Natural killer cell (primary cell): Measurements from ENCODE around the gene CEP104. TPM values are rescaled to one million over a fixed set of nuclear protein-coding genes. Genes with fewer than 3 reads are reported as not detected.

Source experiments
- ATAC-seq, 3 donors: fragments of 150-1000 bp in 2 of 3; fragments of 200-7000 bp in 1 of 3; cut with Tn5 transposase; 1 replicate in 1 of 3; 2 replicates in 2 of 3; pipeline ENCODE4 v1.10.0; 2021; ENCODE audit warnings: mild to moderate bottlenecking in 2 of 3, moderate library complexity in 2 of 3
- DNase-seq, 2 donors: peaks; one replicate each; pipeline versions ENCODE4 v3.0.0 to v3.0.0-alpha.2; 2013 to 2021; ENCODE audit warnings: mixed read lengths in 1 of 2
- H3K27ac ChIP-seq: one replicate; pipeline ENCODE4 v1.5.1; 2013; ENCODE audit warnings: mild to moderate bottlenecking, low read length
- H3K27me3 ChIP-seq: one replicate; pipeline ENCODE4 v1.6.1; 2013; ENCODE audit warnings: low read length; ENCODE audit not compliant: control insufficient read depth, insufficient read depth
- H3K36me3 ChIP-seq: one replicate; pipeline ENCODE4 v1.6.1; 2013; ENCODE audit warnings: low read length; ENCODE audit not compliant: control insufficient read depth, insufficient read depth
- H3K4me1 ChIP-seq: one replicate; pipeline ENCODE4 v1.6.1; 2013; ENCODE audit warnings: low read length; ENCODE audit not compliant: control insufficient read depth, insufficient read depth
- H3K4me3 ChIP-seq: one replicate; pipeline ENCODE4 v1.5.1; 2013; ENCODE audit warnings: low read length
- H3K9me3 ChIP-seq: one replicate; pipeline ENCODE4 v1.6.1; 2013; ENCODE audit warnings: low read length; ENCODE audit not compliant: control insufficient read depth, insufficient read depth
- H3K27ac Mint-ChIP-seq, 2 donors: one replicate each; pipeline ENCODE4 v1.8.0; 2022; ENCODE audit warnings: mild to moderate bottlenecking in 2 of 2, mixed read lengths in 2 of 2, moderate library complexity in 1 of 2
- H3K27me3 Mint-ChIP-seq, 2 donors: one replicate each; pipeline ENCODE4 v1.8.0; 2022; ENCODE audit warnings: low read depth in 2 of 2, mixed read lengths in 2 of 2
- H3K36me3 Mint-ChIP-seq: one replicate; pipeline ENCODE4 v1.8.0; 2022; ENCODE audit warnings: mixed read lengths
- H3K4me1 Mint-ChIP-seq, 2 donors: one replicate each; pipeline ENCODE4 v1.8.0; 2022; ENCODE audit warnings: mixed read lengths in 2 of 2
- H3K4me3 Mint-ChIP-seq: one replicate; pipeline ENCODE4 v1.8.0; 2022; ENCODE audit warnings: mild to moderate bottlenecking, moderate library complexity, mixed read lengths
- H3K9me3 Mint-ChIP-seq, 2 donors: one replicate each; pipeline ENCODE4 v1.8.0; 2022; ENCODE audit warnings: mixed read lengths in 2 of 2
- WGBS: methylation state at CpG from one replicate; pipeline ENCODE4 v1.1.7; 2013; ENCODE audit warnings: missing lambda C conversion rate; ENCODE audit not compliant: insufficient coverage; 5-methylcytosine and 5-hydroxymethylcytosine counted together
- intact Hi-C: fragments of 100-400 bp; cut with micrococcal nuclease; formaldehyde crosslinking; loops from one replicate; pipeline ENCODE4 v1.14.2; 2022
- total RNA-seq, 4 donors: library from RNA; stranded (reverse); fragments of 120-200 nt in 1 of 4; gene quantifications; one replicate each; pipeline versions ENCODE4 v1.2.3 to v1.2.4, GENCODE V29; 2013 to 2022
- TF ChIP-seq, protein P1 (sequence below): fragments of 200-600 bp; IDR thresholded peaks from one replicate; pipeline ENCODE4 v1.8.0; 2022; ENCODE audit warnings: antibody characterized with exemption

Gene CEP104
- total RNA-seq, 3 donors from 2014 or later (not counting 1 experiment from before 2014, with no cell fraction given): 37.1 to 60.2 (median 51.8) TPM

DNA sequence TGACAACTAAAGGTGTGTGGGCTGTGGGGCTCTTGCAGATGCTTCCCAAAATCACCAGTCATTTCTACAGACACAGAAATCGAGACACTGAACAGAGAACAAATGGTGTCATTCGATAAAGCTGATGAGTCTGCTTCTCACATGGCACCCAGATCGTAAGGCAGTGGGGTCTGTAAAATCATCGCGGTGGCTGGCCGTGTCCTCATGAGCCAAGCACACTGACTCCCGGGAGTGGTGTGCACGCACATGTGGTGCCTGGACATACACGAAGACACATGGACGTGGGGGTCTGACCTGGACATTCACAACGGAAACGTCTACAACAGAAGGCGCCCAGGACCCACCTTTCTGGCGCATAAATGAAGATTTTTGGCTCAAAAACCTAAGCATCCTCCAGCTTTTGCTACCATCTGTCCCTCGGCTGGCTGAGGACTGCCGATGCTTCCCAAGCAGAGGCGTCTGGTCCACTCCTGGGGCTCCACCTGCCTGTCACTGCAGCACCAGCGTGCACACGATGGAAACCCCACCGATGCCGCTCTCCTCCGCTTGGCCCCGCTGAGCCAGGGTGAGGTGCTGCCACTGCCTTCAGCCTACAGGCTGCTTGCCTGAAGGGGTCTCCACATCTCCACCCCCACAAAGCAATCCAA lies 77.6 kb downstream of the CEP104 start:
- H3K36me3 Mint-ChIP-seq: peaks cover 7% of the 10 kb centered on the region
- TF ChIP-seq, protein P1, sequence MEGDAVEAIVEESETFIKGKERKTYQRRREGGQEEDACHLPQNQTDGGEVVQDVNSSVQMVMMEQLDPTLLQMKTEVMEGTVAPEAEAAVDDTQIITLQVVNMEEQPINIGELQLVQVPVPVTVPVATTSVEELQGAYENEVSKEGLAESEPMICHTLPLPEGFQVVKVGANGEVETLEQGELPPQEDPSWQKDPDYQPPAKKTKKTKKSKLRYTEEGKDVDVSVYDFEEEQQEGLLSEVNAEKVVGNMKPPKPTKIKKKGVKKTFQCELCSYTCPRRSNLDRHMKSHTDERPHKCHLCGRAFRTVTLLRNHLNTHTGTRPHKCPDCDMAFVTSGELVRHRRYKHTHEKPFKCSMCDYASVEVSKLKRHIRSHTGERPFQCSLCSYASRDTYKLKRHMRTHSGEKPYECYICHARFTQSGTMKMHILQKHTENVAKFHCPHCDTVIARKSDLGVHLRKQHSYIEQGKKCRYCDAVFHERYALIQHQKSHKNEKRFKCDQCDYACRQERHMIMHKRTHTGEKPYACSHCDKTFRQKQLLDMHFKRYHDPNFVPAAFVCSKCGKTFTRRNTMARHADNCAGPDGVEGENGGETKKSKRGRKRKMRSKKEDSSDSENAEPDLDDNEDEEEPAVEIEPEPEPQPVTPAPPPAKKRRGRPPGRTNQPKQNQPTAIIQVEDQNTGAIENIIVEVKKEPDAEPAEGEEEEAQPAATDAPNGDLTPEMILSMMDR: no peak
- no peak overlapping the region for H3K4me3 ChIP-seq
- H3K9me3 Mint-ChIP-seq: no peaks in the 10 kb centered on the region
- no peaks in the 10 kb centered on the region for H3K27me3 Mint-ChIP-seq
- intact Hi-C loops: no loop called here
- 97% methylated on average over 23 of the region's 23 CpGs for WGBS
- H3K9me3 ChIP-seq: no peaks in the 10 kb centered on the region
- H3K27me3 ChIP-seq: no peaks in the 10 kb centered on the region
- H3K4me1 Mint-ChIP-seq: no peaks in the 10 kb centered on the region
- no peak for DNase-seq
- H3K27ac Mint-ChIP-seq: no peak overlapping the region
- H3K4me3 Mint-ChIP-seq: no peak overlapping the region
- peaks cover 47% of the 10 kb centered on the region for H3K36me3 ChIP-seq
- peaks cover 14% of the 10 kb centered on the region for H3K4me1 ChIP-seq
- H3K27ac ChIP-seq: no peak overlapping the region
- no peak for ATAC-seq

DNA sequence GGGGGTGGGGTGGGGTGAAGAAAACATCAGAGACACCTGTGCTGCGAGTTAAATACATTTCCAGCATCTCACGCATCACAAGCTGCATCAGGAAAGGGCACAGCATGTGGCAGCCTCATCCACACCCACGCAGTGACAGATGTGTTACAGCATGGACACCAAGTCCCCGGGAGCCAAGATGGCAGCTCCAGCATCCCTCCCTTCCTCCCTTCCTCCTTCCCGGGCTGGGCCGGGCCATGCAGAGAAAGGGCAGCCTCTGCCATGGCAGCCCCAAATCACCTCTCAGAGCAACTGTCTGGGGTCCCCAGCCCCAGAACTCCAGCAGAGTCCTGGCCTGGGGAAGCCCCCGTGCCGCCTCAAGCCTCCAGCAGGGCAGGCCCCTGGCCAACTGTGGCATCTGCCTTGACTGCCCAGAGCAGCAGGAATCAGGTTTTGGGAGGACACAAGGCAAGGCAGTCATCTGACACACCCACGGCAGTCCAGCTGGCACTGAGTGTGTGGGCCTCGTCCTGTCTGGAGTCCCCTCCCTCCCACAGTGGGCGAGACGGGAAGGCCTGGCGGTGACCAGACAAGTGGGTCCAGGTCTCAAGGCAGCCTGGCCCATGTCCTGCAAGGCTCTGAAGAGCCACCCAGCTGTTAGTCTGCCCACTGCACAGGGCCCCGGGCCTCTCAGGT lies 78.3 kb downstream of the CEP104 start:
- DNase-seq (no peak), ATAC-seq (no peak)
- TF ChIP-seq, protein P1: no peak
- Mint-ChIP-seq H3K27me3 (no peaks in the 10 kb centered on the region), H3K36me3 (peaks cover 7% of the 10 kb centered on the region), H3K4me3 (no peak overlapping the region), H3K9me3 (no peaks in the 10 kb centered on the region), H3K27ac (no peak overlapping the region), H3K4me1 (no peaks in the 10 kb centered on the region)
- no peaks in the 10 kb centered on the region for H3K27me3 ChIP-seq
- 93% methylated on average over 14 of the region's 14 CpGs for WGBS
- H3K9me3 ChIP-seq: no peaks in the 10 kb centered on the region
- intact Hi-C loops: no loop called here
- no peak overlapping the region for H3K27ac ChIP-seq
- H3K36me3 ChIP-seq: peaks cover 40% of the 10 kb centered on the region
- no peak overlapping the region for H3K4me3 ChIP-seq
- peaks cover 14% of the 10 kb centered on the region for H3K4me1 ChIP-seq

DNA sequence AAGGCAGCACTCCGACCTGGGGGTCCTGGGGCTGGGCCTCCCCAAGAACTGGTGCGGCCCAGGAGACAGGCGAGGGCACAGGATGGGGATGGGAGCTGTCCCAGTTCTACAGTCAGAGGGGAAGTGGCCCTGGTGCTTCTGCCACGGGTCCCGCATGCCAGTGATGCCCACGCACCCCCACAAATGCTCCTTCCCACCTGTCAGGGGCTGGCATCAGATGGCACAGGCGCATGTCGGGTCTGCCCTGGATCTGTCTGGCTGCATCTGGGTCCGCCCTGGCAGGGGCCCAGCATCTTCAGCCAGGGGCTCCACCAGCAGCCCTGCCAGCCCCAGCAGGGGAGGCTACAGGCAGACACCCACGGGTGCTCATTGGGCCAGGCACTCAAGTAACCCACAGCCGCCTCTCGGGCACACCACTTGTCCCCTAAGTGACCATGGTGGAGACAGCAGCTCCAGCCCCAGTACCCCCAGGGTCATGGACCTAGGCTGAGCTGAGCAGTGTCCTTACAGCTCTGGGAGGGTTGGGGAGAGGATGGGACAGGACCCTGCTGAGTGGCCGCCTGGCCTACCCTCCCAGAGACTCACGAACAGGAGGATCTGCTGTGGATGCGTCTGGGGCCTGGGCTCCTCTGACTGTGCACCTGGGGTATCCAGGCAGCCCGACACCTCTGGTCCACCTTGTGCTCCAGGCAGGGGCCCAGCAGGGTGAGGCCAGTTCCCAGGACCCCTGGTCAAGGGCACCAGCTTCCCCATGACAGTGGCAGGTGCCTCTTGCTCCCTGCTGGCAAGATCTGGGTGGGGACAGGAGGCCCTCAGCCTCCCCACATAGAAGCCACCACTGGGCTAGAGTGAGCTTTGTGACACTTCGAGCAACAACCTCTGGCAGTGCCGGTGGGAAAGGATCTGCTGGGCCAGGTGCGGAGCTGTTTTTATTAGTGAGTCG lies 79.1 kb downstream of the CEP104 start:
- Mint-ChIP-seq H3K27ac (no peak overlapping the region), H3K36me3 (peaks cover 7% of the 10 kb centered on the region), H3K9me3 (no peaks in the 10 kb centered on the region), H3K4me3 (no peak overlapping the region), H3K4me1 (peaks cover 0 to 5% of the 10 kb centered on the region in 2 donors), H3K27me3 (no peaks in the 10 kb centered on the region)
- no peak for DNase-seq
- WGBS: 86% methylated on average over 20 of the region's 20 CpGs
- no peak for ATAC-seq
- no peaks in the 10 kb centered on the region for H3K9me3 ChIP-seq
- H3K36me3 ChIP-seq: peaks cover 35% of the 10 kb centered on the region
- no peak overlapping the region for H3K27ac ChIP-seq
- H3K27me3 ChIP-seq: no peaks in the 10 kb centered on the region
- TF ChIP-seq, protein P1: no peak
- intact Hi-C loops: no loop called here
- no peak overlapping the region for H3K4me3 ChIP-seq
- peaks cover 21% of the 10 kb centered on the region for H3K4me1 ChIP-seq
